ENCODE data around the gene PURB.
A peak's percentile ranks its signal among the peaks of the same experiment; 100 is the strongest.
"Not testable (repeated sequence)": the region's sequence is repeated elsewhere in the genome, so short reads cannot be mapped to it uniquely, and the experiment has no call there.

Gene PURB

GRCh38 chr7:44891791-44892190 is 6.5 kb upstream of the PURB start:
- no peak for DNase-seq (ENCODE audit: low spot score)

- DNase-seq (ENCODE audit: low spot score) = no peak
These were observed 6.0 kb upstream of the PURB start for GRCh38 chr7:44891372-44891771.

- no peak for DNase-seq (ENCODE audit: low spot score)
These were observed 3.9 kb upstream of the PURB start for GRCh38 chr7:44889086-44889781.

- DNase-seq (ENCODE audit: low spot score) = no peak
These were observed 2.0 kb upstream of the PURB start for GRCh38 chr7:44887293-44887692.

- DNase-seq (ENCODE audit: low spot score) = peak; percentile 67
These were observed 523 bp downstream of the PURB start for GRCh38 chr7:44884621-44885393.

- DNase-seq (ENCODE audit: low spot score) = no peak
These were observed 1.2 kb downstream of the PURB start for GRCh38 chr7:44883961-44884620.

GRCh38 chr7:44882899-44883298 is 2.4 kb downstream of the PURB start:
- no peak for DNase-seq (ENCODE audit: low spot score)

GRCh38 chr7:44881610-44882009 is 3.7 kb downstream of the PURB start:
- peak; percentile 64 for DNase-seq (ENCODE audit: low spot score)

- no peak for DNase-seq (ENCODE audit: low spot score)
These were observed 4.2 kb downstream of the PURB start for GRCh38 chr7:44881066-44881600.

GRCh38 chr7:44880317-44881018 is 4.9 kb downstream of the PURB start:
- no peak for DNase-seq (ENCODE audit: low spot score)

GRCh38 chr7:44876393-44876792 is 8.9 kb downstream of the PURB start:
- DNase-seq (ENCODE audit: low spot score) = no peak

GRCh38 chr7:44875241-44875640 is 10.1 kb downstream of the PURB start:
- no peak for DNase-seq (ENCODE audit: low spot score)

- DNase-seq (ENCODE audit: low spot score) = no peak
These were observed 12.5 kb downstream of the PURB start for GRCh38 chr7:44872787-44873186.

- not testable (repeated sequence) for DNase-seq (ENCODE audit: low spot score)
These were observed 13.4 kb downstream of the PURB start for GRCh38 chr7:44871918-44872317.

- not testable (repeated sequence) for DNase-seq (ENCODE audit: low spot score)
These were observed 14.6 kb downstream of the PURB start for GRCh38 chr7:44870780-44871179.

- DNase-seq (ENCODE audit: low spot score) = not testable (repeated sequence)
These were observed 15.0 kb downstream of the PURB start for GRCh38 chr7:44870336-44870735.

GRCh38 chr7:44867073-44867995 is 18.0 kb downstream of the PURB start:
- DNase-seq (ENCODE audit: low spot score) = peak; percentile 82

GRCh38 chr7:44861949-44862348 is 23.4 kb downstream of the PURB start:
- not testable (repeated sequence) for DNase-seq (ENCODE audit: low spot score)

GRCh38 chr7:44858161-44858560 is 27.2 kb downstream of the PURB start:
- DNase-seq (ENCODE audit: low spot score) = no peak

- DNase-seq (ENCODE audit: low spot score) = no peak
These were observed 30.5 kb downstream of the PURB start for GRCh38 chr7:44854644-44855364.

Measured in hepatic stellate cell (primary cell).